Lower leg skin (tissue), 3 donors: ENCODE measurements around the gene CFAP300.

Experiments used
- CTCF ChIP-seq, 3 donors: fragments of 450-650 bp; IDR thresholded peaks; one replicate each; pipeline ENCODE4 v1.5.1; 2016; ENCODE audit warnings: antibody characterized with exemption in 3 of 3, mild to moderate bottlenecking in 3 of 3, moderate library complexity in 2 of 3
- POLR2A ChIP-seq, 2 donors: fragments of 450-650 bp; IDR thresholded peaks; one replicate each; pipeline ENCODE4 v1.6.1; 2016 to 2017; ENCODE audit warnings: antibody characterized with exemption in 2 of 2, mild to moderate bottlenecking in 1 of 2, moderate library complexity in 1 of 2

GRCh38 chr11:102108734-102109440 is 61.6 kb downstream of the CFAP300 start:
- TF ChIP-seq POLR2A (IDR thresholded peaks at IDR 0.05) (no peak), CTCF (IDR thresholded peaks at IDR 0.05) (no peak)
